ENCODE data around the gene INF2.

INF2 gene

DNA sequence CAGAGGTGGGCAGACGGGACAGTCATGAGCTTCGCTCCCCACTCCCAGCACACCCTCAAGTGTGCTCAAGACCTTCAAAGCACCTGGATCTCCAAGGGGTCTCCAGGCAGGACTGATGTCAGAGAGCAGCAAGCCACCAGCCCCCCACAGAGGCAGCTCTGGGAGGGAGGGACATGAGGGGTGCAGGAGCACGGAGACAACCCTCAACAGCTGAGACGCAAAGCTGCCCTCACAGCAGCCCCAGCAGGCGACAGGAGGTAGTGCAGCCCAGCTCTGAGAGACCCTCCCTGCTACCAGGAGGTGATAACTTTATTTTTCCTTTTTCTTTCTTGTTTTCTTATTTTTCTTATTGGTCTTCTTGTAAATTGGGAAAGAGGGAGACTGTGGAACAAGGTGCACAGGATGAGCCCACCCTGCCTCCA, 81.4 kb downstream of the INF2 start:
- DNase-seq (ENCODE audit: low spot score) = no peak

DNA sequence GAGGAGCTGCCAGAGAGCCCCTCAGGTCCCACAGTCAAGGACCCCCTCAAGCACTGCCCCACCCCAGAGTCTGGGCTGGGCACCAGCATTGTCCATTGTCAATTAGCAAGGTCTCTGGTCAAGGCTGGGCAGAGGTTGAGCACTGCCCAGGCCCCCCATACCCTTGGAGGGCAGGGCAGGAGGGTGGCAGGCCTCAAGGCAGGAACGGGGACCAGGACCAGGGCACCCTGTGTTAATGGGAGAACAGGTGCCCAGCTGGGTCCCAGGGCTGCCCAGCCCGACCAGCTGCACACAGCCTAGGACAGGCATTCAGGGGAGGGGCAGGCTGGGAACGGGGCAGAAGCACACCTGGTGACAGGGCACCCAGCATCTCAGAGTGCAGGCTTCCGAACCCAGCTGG, 82.0 kb downstream of the INF2 start:
- no peak for DNase-seq (ENCODE audit: low spot score)

Data from cerebellar cortex (tissue), 1 donor.